ENCODE results near the gene GPC5.

GRCh38 chr13:91764527-91764926 lies 366.1 kb downstream of the GPC5 start:
- no peak for TF ChIP-seq POLR2A (IDR thresholded peaks at IDR 0.05)
- no peak for TF ChIP-seq CTCF (IDR thresholded peaks at IDR 0.05)
